ENCODE results near the gene SCD5.

Gene SCD5

DNA sequence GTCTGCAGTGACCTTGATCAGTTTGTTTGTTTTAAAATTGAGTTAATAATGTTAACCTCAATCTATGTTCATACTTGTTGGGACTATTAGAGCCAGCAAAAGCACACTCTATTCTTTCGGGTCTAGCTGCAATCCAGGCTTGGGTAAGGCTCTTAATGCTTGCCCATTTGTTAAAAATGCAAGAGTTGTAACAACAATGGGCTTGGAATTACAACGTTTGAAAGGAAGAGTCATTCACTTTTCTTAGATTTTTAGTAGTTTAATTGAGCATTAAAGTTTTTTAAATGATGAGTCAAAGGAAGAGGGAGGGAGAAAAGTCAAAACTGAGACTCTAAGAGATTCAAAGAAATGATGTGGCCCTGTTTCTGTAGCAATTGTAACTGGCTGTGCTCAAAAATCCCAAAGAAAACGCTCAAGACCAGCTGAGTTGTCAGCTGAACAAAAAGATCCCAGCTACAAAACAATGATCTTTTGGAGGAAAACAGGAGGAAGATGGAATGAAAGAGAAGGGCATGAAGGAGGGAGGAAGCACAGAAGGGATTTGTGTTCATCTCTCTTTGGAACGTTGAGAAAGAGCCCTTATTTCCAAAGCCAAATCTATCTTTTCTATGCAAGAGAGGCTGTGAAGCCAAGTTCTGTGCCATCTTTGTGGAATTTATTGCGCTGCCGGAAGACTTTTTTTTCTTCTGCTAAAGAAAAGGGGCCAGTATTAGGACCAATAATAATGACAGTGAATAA lies 5.5 kb downstream of the SCD5 start:
- DNase-seq = no peak

DNA sequence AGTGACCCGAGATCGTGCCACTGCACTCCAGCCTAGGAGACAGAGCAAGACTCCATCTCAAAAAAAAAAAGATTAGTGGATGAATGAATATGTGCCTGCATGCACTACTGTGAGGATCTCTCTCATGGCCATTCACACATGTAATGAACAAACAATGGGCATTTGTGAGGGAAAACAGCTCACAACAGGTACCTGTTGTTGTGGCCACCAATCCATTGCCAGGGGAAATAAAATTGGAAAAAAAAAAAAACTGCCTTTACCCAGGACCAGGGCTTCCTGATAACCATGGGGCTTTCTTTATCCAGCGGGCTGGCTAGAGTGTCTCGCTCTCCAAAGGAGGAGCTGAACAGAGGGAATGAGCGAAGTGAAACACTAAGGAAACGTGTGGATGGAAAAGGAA lies 7.4 kb downstream of the SCD5 start:
- no peak for DNase-seq

DNA sequence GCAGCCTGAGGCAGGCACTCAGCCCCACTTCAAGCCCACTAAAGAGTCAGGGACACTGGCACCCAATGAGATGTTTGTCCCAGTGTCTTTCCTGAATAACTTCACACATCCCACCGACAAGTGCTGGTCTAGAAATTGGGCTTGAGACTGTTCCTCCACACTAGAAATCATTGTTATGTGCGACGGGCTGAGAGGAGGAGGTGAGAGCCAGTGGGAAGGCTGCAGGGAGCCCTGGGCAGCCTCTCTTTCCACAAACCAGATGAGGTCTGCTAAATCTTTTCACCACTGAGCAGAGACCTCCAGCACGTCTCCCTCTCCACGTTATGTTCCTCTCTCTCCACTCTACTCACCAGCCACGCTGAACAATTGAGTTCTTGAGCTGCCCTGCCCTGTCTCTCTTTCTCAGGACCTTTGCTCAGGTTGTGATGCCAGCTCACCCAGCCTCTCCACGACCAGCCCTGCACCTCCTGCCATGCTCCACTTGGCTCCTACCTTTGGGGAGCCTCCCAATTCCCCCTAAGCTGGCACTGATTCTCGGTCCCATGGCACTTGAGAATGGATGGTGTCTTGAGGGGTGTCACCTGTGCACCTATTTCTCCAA lies 8.4 kb downstream of the SCD5 start:
- no peak for DNase-seq

DNA sequence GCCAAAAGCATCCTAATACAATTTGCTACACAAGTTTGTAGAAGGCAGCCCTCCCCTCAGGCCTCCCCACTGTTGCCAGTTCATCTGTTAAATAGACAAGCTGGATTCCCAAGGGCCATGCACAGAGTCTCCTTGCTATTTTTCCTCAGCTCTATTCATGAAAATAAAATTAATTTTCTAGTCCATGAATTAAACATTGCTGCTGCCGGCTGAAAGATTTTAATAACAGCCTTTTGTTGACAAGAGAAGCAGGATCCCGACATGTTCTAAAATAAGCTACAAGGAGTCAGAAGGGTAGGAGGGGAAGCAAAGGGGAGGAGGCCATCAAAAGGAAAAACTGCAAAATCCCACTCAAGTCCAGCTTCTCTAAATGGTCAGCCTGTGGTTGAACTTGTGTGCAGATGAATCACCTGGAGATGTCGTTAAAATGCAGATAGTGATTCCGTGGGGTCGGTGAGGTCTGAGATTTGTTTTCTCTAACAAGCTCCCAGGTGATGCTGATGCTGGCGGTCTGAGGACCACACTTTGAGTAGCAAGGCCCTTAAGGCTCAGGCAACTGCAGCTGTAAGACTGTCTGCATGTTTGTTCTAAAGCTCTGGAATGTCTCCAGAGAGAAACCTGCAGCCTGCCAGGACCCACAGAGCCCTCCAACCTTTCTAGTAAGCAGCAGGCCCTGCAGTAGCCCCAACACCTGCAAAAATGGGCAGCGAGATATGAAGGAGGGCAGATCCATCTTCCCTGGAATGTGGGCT lies 9.4 kb downstream of the SCD5 start:
- DNase-seq = no peak

DNA sequence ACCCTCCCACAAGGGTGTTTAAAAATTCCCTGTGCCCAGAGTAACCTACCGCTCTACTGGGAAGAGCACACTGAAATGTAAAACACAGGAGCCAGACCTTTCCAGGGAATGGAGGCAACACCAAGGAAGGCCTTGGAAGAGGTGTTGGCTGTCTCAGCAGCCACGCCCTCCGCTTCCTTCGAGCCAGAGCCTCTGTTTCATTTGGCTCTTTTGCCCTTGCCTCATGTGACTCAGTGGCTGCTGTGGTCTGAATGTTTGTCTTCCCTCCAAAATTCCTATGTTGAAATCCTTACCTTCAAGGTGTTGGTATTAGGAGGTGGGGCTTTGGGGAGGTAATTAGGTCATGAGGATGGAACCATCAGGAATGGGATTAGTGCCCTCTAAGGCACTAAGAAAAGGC lies 11.3 kb downstream of the SCD5 start:
- DNase-seq = no peak

DNA sequence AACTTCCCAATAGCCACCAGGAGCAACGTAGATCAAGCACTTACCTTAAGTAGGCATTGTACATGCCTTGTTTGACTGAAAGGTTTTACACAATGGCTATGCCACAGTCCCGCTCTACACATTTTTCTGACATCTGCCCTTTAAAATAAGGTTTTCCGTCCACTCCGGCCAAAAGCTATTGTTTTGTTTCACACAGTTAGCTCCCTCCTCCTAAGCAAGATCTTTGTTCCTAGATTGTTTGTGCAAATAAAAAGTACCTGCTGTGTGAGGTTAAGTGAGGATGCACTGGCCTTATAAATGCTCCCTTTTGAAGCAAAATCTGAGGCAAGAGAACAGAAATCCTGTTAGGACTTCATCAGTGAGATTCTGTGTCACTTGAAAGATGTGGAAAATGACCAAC lies 11.8 kb downstream of the SCD5 start:
- no peak for DNase-seq

DNA sequence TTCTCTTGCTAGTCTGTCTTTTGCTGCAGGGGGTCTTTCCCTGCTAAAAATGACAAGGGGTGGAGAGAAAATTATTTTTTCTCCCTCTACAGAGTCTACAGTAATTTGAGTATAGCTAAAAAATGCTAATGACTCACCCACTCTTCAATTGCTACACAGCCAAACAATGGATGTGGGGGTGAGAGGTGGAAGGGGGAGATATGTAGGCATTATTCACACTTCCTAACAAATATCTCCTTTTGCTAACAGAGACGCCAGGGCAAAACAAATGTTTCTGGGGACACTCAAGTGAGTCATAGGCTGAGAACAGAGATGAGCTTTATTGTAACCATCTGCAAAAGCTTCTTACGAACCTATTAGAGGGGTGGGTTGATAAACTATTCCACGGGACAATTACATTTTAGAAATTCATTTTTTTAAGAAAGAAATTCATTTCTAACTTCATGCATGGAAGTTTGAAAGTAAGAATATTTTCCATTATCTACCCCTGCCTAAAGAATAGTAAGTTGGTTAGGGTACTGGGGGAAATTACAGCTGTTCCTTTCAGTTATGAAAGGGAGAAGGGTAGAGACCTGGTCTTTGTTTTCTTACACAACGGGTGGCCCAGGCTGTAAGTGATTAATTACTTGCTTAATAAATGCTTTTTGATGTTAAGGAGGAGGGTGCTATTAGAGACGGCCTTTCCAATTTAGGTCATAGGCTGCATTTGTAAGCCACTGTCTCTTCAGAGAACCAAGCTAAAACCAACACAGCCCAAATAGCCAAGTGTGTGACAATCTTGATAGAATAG lies 12.8 kb downstream of the SCD5 start:
- peak; percentile 90 for DNase-seq

DNA sequence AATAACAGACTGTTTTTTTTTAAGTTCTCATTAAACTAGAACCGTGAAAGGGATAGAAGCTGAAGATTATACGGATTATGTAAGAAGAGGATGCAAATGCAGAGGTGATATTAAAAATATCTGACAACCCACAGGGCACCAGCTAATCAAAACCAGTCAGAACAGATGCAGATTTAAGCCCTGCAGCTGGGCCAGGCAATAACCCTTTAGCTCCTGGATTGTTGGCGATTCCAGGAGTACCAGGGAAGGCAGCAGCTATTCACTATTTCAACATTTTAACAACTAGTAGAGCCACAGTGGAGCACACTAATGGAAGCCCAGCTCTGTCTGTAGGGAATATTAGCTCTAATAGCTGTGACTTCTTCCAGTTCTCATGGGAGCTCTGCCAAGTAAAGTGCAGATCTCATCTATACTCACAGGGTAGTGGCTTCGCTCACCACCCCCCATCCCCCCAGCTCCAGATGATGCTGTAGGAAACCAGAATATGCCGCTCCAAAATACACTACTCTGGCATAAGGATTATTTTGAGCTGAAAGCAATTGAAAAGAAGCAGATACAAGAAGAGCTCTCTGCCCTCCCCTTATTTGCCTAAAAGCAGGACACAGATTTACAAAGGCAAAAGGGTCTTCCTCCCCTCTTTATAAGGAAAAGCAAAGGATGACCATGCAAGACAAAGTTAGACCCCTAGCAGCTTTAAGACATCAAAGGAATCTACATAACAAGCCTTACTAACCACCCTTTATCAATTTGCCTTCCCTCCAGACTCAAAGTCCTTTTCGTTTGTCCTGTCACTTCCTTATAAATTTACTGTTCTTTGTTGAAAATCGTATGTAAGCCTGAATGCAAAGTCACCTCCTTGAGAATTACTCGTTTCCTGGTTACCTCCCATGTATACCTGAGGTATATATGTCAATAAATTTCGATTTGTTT lies 13.7 kb downstream of the SCD5 start:
- peak; percentile 80 for DNase-seq

DNA sequence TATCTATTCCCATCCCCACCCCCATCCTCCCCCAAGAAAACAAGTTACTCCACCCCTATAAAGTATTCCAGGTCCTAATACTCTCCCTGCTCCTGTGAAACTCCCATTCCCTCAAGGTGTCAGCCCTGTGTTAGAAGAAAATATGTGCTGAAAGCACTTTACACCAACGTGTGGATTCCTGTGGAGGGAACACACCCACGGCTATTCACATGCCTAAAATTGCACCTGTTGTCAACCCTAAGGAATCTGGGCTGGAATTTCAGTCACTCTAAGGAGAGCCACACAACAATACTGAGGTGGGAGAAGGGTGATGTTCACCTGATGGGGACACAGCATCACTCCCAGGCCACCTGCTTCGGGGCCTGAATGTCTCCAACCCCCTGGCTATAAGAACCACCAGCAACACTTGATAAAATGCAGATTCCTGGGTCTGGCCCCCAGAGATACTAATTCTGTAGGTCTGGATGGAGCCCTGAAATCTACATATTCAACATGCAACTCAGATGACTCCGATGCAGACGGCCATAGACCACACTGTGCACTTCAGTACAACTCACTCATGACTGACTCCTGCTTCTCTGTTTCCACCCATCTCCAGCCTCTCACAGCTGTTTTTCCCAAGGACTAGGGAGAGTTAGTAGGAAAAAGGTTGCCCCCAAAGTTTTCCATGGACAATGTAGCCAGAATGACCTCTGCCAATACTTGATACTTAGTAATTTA lies 15.8 kb downstream of the SCD5 start:
- no peak for DNase-seq

DNA sequence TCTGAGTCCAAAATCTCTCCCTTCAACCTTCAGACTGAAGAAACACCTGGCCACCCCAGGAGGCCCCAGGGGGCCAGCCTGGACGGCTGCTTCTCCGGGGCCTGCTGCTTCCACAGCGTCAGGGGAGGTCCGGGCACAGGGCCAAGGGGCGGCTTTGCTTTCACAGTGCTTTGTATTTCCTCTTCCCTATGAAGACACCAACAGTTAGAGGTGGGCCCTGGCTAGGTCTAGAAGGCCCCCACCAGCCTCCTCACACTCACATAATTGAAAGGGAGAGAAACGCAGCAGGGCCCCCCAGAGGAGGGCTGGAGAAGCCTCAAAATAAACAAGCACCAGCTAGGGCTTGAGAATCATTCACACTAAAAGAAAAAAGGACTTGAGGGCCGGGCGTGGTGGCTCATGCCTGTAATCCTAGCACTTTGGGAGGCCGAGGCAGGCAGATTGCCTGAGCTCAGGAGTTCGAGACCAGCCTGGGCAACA lies 17.8 kb downstream of the SCD5 start:
- DNase-seq = peak; percentile 81

DNA sequence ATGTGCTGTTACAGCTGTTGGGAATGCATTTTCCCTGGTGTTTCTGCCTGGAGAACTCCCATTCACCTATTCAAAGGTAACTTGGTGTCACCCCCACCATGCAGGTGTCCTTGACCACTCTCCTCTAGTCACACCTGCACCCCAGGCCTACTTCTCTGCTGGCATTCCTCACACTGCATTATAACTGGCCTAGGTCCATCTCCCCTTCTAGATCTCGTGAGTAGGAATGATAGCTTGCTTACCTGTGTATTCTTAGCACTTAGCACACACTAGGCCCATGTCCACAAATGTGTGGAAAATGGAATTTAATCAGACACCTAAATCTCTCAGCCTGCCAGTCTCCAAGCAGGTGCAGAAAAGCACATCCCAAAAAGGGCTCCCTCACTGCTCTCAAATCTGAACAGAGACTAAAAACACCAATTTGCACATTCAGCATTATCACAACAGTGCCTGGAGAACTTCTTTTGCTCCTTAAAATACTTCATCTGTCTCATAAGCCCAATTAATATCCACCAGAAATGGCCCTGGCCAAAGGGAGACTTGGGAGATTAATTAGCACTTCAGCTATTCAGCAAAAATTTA lies 18.3 kb downstream of the SCD5 start:
- no peak for DNase-seq

DNA sequence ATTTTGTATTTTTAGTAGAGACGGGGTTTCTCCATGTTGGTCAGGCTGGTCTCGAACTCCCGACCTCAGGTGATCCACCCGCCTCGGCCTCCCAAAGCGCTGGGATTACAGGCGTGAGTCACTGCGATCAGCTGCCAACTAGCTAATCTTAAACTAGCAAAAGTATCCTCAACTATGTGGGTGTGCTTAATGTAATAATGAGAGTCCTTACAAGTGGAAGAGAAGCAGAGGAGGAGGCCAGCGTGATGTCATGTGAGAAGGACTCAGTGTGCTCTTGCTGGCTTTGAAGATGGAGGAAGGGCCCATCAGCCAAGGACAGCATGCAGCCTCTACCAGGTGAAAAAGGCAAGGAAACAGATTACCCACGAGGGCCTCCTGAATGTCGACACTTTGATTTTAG lies 19.6 kb downstream of the SCD5 start:
- DNase-seq = no peak

DNA sequence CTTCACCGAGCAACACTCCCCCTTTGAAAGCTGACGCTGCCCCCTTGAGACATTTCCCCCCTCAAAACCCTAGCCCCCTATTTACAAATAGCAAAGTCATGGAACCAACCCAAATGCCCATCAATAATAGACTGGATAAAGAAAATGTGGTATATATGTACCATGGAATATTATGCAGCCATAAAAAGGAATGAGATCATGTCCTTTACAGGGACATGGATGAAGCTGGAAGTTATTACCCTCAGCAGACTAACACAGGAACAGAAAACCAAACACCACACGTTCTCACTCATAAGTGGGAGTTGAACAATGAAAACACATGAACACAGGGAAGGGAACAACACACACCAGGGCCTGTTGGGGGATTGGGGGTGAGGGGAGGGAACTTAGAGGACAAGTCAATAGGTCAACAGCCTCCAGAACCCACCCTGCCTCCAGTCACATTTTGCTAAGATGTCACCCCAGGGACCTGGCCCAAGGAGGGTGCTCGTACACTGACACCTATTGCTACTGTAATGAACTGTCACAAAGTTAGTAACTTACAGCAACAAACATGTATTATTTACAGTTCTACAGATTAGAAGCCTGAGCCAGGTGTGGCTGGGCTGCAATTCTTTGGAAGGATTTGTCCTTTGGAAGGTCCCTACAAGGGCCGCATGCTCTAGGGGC lies 20.6 kb downstream of the SCD5 start:
- no peak for DNase-seq

DNA sequence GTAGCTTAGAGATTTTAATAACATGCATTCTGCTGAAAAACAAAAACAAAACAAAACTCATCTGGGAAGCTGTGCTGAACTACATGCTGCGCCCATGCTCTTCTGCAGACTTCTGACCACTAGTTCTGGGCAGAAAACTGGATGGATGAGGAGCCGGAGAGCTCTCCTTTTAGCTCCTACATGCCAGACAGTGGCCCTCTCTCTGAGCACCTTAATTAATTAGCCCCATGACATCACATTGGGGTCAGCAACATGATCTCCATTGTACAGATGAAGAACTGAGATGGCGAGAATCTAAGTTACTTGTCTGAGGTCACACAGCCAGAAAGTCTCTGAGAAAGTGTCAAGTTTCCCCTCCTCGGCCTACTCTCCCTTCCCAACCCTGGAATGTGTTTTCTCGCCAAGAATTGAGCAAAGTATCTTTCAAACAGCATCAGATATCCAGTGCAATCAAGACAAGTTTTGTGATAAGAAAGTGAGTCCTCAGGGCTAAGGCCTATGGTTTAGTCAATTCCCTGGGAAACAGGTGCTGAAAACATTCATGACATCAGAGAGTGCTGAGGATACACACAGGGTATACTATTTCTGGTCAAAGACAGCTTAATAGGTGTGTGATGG lies 21.6 kb downstream of the SCD5 start:
- peak; percentile 56 for DNase-seq

DNA sequence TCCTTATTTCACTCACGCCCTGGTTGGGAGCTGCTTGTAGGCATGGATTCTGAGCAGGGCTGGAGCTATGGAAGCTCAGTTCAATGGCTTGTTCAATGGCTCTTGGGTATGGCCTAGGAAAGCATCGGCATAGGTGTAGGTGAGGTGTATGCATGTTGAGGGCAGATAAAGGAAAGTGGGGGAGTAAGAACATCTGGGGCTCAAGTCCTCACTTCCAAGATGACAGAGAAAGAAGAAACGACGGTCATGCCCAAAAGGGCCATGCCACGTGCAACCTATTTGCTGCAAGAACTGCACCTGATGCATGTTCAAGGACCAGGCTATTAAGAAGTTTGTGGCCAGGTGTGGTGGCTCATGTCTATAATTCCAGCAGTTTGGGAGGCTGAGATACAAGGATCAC lies 23.4 kb downstream of the SCD5 start:
- no peak for DNase-seq

DNA sequence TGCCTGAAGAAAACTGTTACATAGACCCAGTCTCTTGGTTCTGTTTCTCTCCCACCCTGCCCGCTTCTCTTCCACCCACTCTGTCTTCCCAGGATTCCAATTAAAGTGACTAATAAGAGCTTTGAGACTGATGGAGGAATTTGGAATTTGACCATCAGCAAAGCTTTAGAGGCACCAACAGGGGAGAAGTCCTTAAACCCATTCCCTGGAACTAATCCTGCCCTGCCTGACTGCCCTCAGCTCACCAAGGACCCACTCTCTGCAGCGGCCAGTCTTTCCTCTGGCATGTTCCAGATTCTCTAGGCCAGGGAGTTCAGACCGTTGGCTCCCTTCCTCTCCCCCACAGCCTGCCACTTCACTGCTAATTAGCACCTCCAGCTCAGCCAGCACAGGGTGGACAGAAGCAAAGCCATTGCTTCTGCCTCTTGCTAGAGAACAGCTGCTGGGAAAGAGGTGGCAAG lies 23.9 kb downstream of the SCD5 start:
- peak; percentile 46 for DNase-seq

DNA sequence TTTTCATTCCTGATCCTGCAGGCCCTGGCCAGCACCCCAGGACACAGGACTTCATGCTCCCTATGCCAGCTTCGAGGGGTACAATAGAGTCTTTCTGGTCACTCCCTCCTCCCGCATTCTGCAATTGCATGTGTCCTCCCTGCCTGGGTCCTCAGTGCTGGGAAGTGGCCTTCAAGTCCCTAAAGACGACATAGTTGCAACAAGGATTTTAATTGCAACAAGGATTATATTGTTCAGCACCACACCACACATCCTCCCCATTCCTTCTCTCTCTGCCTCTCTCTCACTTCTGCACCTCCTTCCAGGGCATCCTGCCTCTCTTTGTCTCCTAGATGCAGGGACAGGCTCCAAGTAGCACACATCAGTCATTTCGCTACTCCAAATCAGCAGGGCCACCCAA lies 25.5 kb downstream of the SCD5 start:
- no peak for DNase-seq

DNA sequence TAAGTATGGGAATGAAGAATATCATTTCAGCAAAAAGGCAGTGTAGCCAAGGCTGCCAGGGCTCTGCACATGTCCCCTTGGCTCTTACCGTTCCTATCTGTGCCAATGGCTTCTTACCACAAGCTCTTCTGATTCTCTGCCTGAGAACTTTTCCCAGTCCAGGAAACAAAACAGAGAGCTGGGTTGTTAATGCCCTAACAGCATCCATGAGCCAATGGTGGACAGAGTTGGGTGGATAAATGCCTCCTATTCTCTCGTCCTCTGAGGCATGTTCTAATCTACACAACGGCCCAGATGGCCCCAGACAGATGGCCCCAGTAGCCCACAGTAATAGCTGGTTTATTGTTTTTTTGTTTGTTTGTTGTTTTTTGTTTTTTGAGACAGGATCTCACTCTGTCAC lies 28.0 kb downstream of the SCD5 start:
- no peak for DNase-seq

DNA sequence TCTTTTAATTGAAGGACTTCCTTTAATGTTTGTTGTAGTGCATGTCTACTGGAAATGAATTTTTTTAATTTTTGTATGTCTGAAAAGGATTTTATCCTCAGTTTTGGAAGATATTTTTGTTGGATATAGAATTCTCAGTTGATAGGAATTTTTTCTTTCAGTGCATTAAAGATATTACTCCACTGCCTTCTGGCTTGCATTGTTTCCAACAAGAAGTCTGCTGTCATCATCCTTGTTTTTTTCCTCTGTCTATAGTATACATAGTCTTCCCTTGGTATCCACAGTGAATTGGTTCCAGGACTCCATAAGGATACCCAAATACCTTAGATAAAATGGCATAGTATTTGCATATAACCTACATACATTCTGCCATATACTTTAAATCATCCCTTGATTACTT lies 33.5 kb downstream of the SCD5 start:
- no peak for DNase-seq

DNA sequence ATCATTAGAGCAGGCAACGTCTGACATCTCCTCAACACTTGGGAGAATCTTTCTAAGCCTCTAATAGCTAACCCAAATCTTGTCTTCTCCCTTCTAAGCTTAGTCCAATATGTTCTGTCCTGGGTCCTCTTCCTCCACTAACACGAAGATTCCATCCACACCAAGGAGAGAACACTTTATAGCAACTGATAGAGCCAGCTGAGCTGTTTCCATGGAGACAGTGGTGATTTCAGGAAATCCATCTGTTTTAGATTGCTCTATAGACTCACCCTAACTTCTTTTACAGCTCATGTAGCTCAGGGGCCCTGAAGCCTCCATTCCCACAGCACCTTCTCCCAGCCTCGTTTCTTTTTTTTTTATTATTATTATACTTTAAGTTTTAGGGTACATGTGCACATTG lies 37.4 kb downstream of the SCD5 start:
- peak; percentile 44 for DNase-seq
